Hepatocyte (in vitro differentiated cells): Measurements from ENCODE around the gene TESMIN. TPM values are rescaled to one million over a fixed set of nuclear protein-coding genes. Genes with fewer than 3 reads are reported as not detected.

Experiments used
- DNase-seq: peaks from one replicate; pipeline ENCODE4 v3.0.0-alpha.2; 2016; ENCODE audit warnings: low spot score
- H2AFZ ChIP-seq: fragments of 200-600 bp; sonication (generic); 2 replicates; pipeline ENCODE4 v1.6.0; 2016; ENCODE audit warnings: antibody characterized with exemption, mild to moderate bottlenecking
- H3K27ac ChIP-seq: fragments of 200-600 bp; sonication (generic); 2 replicates; pipeline ENCODE4 v1.5.1; 2016; ENCODE audit warnings: mild to moderate bottlenecking
- H3K27me3 ChIP-seq: fragments of 200-600 bp; sonication (generic); 2 replicates; pipeline ENCODE4 v1.6.1; 2016
- H3K36me3 ChIP-seq: fragments of 200-600 bp; sonication (generic); replicated peaks from 2 replicates; pipeline ENCODE4 v1.5.1; 2016; ENCODE audit warnings: low read depth; ENCODE audit not compliant: insufficient read depth
- H3K4me1 ChIP-seq: fragments of 200-600 bp; sonication (generic); 2 replicates; pipeline ENCODE4 v1.5.1; 2016; ENCODE audit warnings: mild to moderate bottlenecking, moderate library complexity; ENCODE audit not compliant: insufficient read depth
- H3K4me2 ChIP-seq: fragments of 200-600 bp; sonication (generic); 2 replicates; pipeline ENCODE4 v1.6.0; 2016
- H3K4me3 ChIP-seq: fragments of 200-600 bp; sonication (generic); 2 replicates; pipeline ENCODE4 v1.5.1; 2016; ENCODE audit warnings: mild to moderate bottlenecking
- H3K79me2 ChIP-seq: fragments of 200-600 bp; sonication (generic); 2 replicates; pipeline ENCODE4 v1.6.0; 2017; ENCODE audit warnings: mild to moderate bottlenecking
- H3K9me2 ChIP-seq: fragments of 200-600 bp; sonication (generic); replicated peaks from 2 replicates; pipeline ENCODE4 v1.6.0; 2017; ENCODE audit warnings: mild to moderate bottlenecking; ENCODE audit not compliant: insufficient read depth
- H3K9me3 ChIP-seq: fragments of 200-600 bp; sonication (generic); 2 replicates; pipeline ENCODE4 v1.5.1; 2016; ENCODE audit warnings: low read depth, mild to moderate bottlenecking
- H4K20me1 ChIP-seq: fragments of 200-600 bp; sonication (generic); 2 replicates; pipeline ENCODE4 v1.6.0; 2016; ENCODE audit warnings: mild to moderate bottlenecking; ENCODE audit not compliant: insufficient read depth, poor library complexity, severe bottlenecking
- CTCF ChIP-seq: fragments of 200-600 bp; sonication (generic); IDR thresholded peaks from 2 replicates; pipeline ENCODE4 v1.5.1; 2016; ENCODE audit warnings: antibody characterized with exemption, mild to moderate bottlenecking; ENCODE audit not compliant: poor library complexity
- EZH2 ChIP-seq: fragments of 200-600 bp; sonication (generic); IDR thresholded peaks from 2 replicates; pipeline ENCODE4 v1.6.1; 2016; ENCODE audit warnings: antibody characterized with exemption, mild to moderate bottlenecking, borderline replicate concordance
- EZH2phosphoT487 ChIP-seq: fragments of 200-600 bp; sonication (generic); IDR thresholded peaks from one replicate; pipeline ENCODE4 v1.6.1; 2018; ENCODE audit warnings: antibody characterized with exemption, mild to moderate bottlenecking, low read depth, moderate library complexity; ENCODE audit not compliant: unreplicated experiment, severe bottlenecking
- WGBS: methylation state at CpG from one replicate; pipeline ENCODE4 v1.1.6; 2016; ENCODE audit warnings: low lambda C conversion rate; ENCODE audit errors: missing lambda C conversion rate; 5-methylcytosine and 5-hydroxymethylcytosine counted together
- polyA plus RNA-seq: library from polyadenylated mRNA; unstranded; fragments of >200 nt; fragmentation: Nextera tagmentation; extraction: Ambion mirVana; gene quantifications from 2 replicates; pipeline ENCODE4 v1.2.1, GENCODE V29; 2016
- total RNA-seq: library from RNA; depleted of rRNA; stranded (reverse); fragments of >200 nt; gene quantifications from 2 replicates; pipeline ENCODE4 v1.2.3, GENCODE V29; 2014

TESMIN gene, protein sequence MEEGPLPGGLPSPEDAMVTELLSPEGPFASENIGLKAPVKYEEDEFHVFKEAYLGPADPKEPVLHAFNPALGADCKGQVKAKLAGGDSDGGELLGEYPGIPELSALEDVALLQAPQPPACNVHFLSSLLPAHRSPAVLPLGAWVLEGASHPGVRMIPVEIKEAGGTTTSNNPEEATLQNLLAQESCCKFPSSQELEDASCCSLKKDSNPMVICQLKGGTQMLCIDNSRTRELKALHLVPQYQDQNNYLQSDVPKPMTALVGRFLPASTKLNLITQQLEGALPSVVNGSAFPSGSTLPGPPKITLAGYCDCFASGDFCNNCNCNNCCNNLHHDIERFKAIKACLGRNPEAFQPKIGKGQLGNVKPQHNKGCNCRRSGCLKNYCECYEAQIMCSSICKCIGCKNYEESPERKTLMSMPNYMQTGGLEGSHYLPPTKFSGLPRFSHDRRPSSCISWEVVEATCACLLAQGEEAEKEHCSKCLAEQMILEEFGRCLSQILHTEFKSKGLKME
- 1.5 and 1.8 TPM in 2 replicates for total RNA-seq
- polyA plus RNA-seq: 6.4 and 6.7 TPM in 2 replicates

DNA sequence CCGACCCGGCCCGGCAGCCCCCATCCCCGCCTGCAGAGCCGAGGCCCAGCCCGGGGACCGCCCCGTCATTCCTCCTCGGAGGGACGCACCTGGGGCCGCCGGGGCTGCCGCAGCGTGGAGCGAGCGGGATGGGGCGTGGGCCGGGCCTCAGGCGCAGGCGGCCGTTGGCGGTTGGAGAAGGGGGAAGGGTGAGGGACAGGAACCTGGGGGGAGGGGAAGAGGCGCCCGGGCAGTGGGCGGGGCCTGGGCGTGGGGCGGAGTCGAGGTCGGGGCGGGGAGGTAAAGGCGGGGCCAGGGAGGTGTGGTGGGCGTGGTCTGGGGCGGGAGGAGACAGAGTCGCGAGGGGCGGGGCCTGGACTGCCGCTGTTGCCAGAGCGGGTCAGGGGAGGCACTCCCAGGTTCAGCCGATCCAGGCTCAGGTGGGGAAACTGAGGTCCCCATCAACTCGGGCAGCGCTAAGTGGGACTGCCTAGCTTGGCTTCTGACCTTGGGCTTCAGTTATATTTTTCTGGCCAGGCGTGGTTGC lies at the start of gene TESMIN:
TSS of gene TESMIN (minus strand) at position 190 of the 526 bp plus-strand sequence. CDS start 860 bp downstream, outside the sequence.
- Histone ChIP-seq H3K4me1 (peaks cover 5% of the 10 kb centered on the region), H3K4me2 (peak within 1 kb of the TSS; percentile 87), H3K9me2 (no peaks in the 10 kb centered on the region), H3K27ac (no peak within 1 kb of the TSS), H2AFZ (peak within 1 kb of the TSS; percentile 63), H4K20me1 (no peaks in the 10 kb centered on the region), H3K4me3 (peak within 1 kb of the TSS; percentile 54), H3K27me3 (no peaks in the 10 kb centered on the region), H3K9me3 (no peaks in the 10 kb centered on the region), H3K36me3 (no peaks in the 10 kb centered on the region), H3K79me2 (no peaks in the 10 kb centered on the region)
- WGBS: 7% methylated on average over 12 of the region's 42 CpGs
- TF ChIP-seq EZH2phosphoT487 (no peak), EZH2 (no peak), CTCF (no peak)
- DNase-seq: peak; percentile 97

DNA sequence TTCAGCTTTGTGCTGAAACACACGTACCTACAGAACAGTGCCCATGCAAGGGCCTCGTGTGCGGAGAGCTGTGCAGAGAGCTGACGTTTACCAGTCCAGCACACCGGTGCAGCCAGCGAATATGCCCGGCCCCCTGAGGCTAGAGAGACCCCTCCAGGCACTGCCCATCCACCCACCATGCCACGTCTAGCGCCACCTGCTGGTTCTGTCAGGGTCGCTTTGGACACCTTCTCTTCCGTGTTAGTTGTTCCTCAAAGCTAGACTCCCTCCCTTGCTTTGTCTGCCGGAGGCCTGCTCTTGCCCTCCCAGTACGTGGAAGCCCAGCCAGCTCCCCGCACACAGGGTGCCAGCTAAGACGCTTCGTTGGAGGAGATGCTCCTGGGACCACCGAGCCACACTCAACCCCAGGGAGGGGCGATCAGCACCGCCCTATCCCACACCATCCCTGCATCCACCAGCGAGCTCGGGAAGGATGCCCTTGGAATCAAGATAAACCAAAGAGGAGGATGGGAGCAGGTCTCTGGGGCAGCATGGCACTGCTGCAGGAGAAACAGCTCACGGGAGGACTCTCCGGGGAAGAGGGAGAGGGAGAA lies 47.0 kb upstream of the TESMIN start:
- 62% methylated on average over 19 of the region's 23 CpGs for WGBS
- Histone ChIP-seq H3K9me2 (no peaks in the 10 kb centered on the region), H3K4me2 (no peak overlapping the region), H3K79me2 (no peaks in the 10 kb centered on the region), H3K4me3 (no peak overlapping the region), H2AFZ (no peak overlapping the region), H3K27me3 (no peaks in the 10 kb centered on the region), H3K27ac (no peak overlapping the region), H3K4me1 (no peaks in the 10 kb centered on the region), H4K20me1 (no peaks in the 10 kb centered on the region), H3K9me3 (no peaks in the 10 kb centered on the region), H3K36me3 (no peaks in the 10 kb centered on the region)
- DNase-seq: no peak
- TF ChIP-seq EZH2phosphoT487: no peak
- peak; percentile 46 for TF ChIP-seq CTCF

GRCh38 chr11:68796801-68797200 lies 45.5 kb upstream of the TESMIN start:
- TF ChIP-seq CTCF (no peak), EZH2phosphoT487 (no peak), EZH2 (no peak)
- no peaks in the 10 kb centered on the region for H4K20me1 ChIP-seq
- WGBS: 87% methylated on average over 19 of the region's 19 CpGs
- no peaks in the 10 kb centered on the region for H3K9me3 ChIP-seq
- no peaks in the 10 kb centered on the region for H3K9me2 ChIP-seq
- H3K27ac ChIP-seq: no peak overlapping the region
- no peaks in the 10 kb centered on the region for H3K36me3 ChIP-seq
- H3K79me2 ChIP-seq: no peaks in the 10 kb centered on the region
- H3K4me1 ChIP-seq: no peaks in the 10 kb centered on the region
- H3K27me3 ChIP-seq: no peaks in the 10 kb centered on the region
- H2AFZ ChIP-seq: no peak overlapping the region
- DNase-seq: no peak
- no peak overlapping the region for H3K4me3 ChIP-seq
- H3K4me2 ChIP-seq: no peak overlapping the region
